HG02943 (cell line): ENCODE measurements around the gene OSBPL8.

ENCODE experiments used
- ATAC-seq: cut with Tn5 transposase; IDR thresholded peaks from one replicate; pipeline ENCODE4 v1.9.1; 2021; ENCODE audit warnings: mild to moderate bottlenecking, low read depth, moderate library complexity; ENCODE audit not compliant: unreplicated experiment

The OSBPL8 gene

GRCh38 chr12:76316468-76316867 is 243.1 kb downstream of the OSBPL8 start:
- ATAC-seq, result no peak

GRCh38 chr12:76313299-76313698 is 246.3 kb downstream of the OSBPL8 start:
- ATAC-seq, result no peak

GRCh38 chr12:76312315-76312714 is 247.3 kb downstream of the OSBPL8 start:
- no peak for ATAC-seq

- no peak for ATAC-seq
These were observed 247.8 kb downstream of the OSBPL8 start for GRCh38 chr12:76311796-76312195.

- ATAC-seq, result no peak
These were observed 249.5 kb downstream of the OSBPL8 start for GRCh38 chr12:76310110-76310509.

- ATAC-seq, result no peak
These were observed 250.7 kb downstream of the OSBPL8 start for GRCh38 chr12:76308866-76309265.

- ATAC-seq, result no peak
These were observed 252.5 kb downstream of the OSBPL8 start for GRCh38 chr12:76307083-76307482.

GRCh38 chr12:76303989-76304460 is 255.5 kb downstream of the OSBPL8 start:
- ATAC-seq, result no peak

- ATAC-seq, result no peak
These were observed 256.2 kb downstream of the OSBPL8 start for GRCh38 chr12:76303365-76303764.
